Hepatocyte (in vitro differentiated cells): ENCODE data around the gene CLMP.

Experiments
- CTCF ChIP-seq: fragments of 200-600 bp; sonication (generic); IDR thresholded peaks from 2 replicates; pipeline ENCODE4 v1.5.1; 2016; ENCODE audit warnings: antibody characterized with exemption, mild to moderate bottlenecking; ENCODE audit not compliant: poor library complexity
- EZH2 ChIP-seq: fragments of 200-600 bp; sonication (generic); IDR thresholded peaks from 2 replicates; pipeline ENCODE4 v1.6.1; 2016; ENCODE audit warnings: antibody characterized with exemption, mild to moderate bottlenecking, borderline replicate concordance
- EZH2phosphoT487 ChIP-seq: fragments of 200-600 bp; sonication (generic); IDR thresholded peaks from one replicate; pipeline ENCODE4 v1.6.1; 2018; ENCODE audit warnings: antibody characterized with exemption, mild to moderate bottlenecking, low read depth, moderate library complexity; ENCODE audit not compliant: unreplicated experiment, severe bottlenecking

GRCh38 chr11:123051146-123051545 lies 143.9 kb downstream of the CLMP start:
- TF ChIP-seq CTCF (no peak), EZH2phosphoT487 (no peak), EZH2 (no peak)
